ENCODE measurements around the gene RORC. TPM values are rescaled to one million over a fixed set of nuclear protein-coding genes. Genes with fewer than 3 reads are reported as not detected.

The RORC gene
- total and polyA plus RNA-seq, 12 donors: 4.0 to 21.0 (median 13.3) TPM

DNA sequence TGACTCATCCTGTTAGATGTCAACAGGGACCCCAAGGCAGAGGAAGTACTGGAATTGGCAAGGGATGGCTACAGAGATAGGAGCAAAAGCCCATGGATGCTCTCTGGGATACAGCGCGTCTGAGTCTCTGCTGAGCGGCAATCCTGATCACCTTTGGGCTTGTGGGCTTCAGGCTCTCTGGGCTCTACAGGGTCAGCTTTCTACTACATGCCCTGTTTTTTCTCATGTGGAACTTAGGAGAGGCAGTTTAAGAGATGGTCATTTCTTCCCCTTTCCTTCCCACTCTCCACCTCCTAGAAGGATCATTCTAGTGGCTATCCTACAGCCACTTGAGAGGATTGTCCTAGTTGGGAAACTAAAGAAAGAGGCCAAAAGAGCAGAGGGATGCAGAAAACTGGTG is 27.7 kb downstream of the RORC start:
- TF ChIP-seq, protein P1, sequence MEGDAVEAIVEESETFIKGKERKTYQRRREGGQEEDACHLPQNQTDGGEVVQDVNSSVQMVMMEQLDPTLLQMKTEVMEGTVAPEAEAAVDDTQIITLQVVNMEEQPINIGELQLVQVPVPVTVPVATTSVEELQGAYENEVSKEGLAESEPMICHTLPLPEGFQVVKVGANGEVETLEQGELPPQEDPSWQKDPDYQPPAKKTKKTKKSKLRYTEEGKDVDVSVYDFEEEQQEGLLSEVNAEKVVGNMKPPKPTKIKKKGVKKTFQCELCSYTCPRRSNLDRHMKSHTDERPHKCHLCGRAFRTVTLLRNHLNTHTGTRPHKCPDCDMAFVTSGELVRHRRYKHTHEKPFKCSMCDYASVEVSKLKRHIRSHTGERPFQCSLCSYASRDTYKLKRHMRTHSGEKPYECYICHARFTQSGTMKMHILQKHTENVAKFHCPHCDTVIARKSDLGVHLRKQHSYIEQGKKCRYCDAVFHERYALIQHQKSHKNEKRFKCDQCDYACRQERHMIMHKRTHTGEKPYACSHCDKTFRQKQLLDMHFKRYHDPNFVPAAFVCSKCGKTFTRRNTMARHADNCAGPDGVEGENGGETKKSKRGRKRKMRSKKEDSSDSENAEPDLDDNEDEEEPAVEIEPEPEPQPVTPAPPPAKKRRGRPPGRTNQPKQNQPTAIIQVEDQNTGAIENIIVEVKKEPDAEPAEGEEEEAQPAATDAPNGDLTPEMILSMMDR (IDR thresholded peaks at IDR 0.05): no peak
- Histone ChIP-seq H3K9me3 (no peaks in the 10 kb centered on the region), H3K27ac (no peak overlapping the region), H3K27me3 (peaks cover 0 to 28% (median 7%) of the 10 kb centered on the region in 7 donors), H3K4me1 (no peaks in the 10 kb centered on the region), H3K4me3 (no peak overlapping the region), H3K36me3 (no peaks in the 10 kb centered on the region)
- DNase-seq (no peak), ATAC-seq (no peak)
- WGBS, 2 donors: 92 to 94% methylated on average over 3 of the region's 3 CpGs
- intact Hi-C loops (cut with DNase I): loop anchor here in 1 of 10 donors (10.0 kb wide), 1 partner anchor 49 kb away; no protein-coding TSS in a partner anchor

DNA sequence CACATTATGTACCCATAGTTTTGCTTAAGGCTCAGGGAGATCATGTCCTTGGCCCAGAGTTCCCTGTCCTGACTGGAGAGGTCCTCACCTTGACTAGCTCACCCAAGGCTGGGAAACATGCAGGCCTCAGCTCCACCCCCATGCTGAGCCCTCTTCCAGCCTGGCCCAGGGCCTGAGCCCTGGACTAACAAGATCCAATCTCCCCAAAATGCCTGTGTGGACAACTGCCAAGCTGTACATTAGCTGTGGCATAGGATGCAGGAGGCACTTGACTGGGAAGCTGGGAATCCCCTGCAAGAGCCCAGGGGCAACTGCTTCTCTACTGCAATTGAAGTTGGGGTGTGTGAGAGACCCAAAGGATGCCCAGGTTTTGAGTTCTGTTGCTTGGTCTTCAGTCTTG is 28.4 kb downstream of the RORC start:
- DNase-seq: no peak
- H3K27ac ChIP-seq: no peak overlapping the region
- H3K36me3 ChIP-seq: no peaks in the 10 kb centered on the region
- ATAC-seq: no peak
- intact Hi-C loops (cut with DNase I): loop anchor here in 1 of 10 donors (10.0 kb wide), 1 partner anchor 48 kb away; no protein-coding TSS in a partner anchor
- H3K4me3 ChIP-seq: no peak overlapping the region
- H3K27me3 ChIP-seq: peaks cover 0 to 33% (median 7%) of the 10 kb centered on the region in 7 donors
- no peaks in the 10 kb centered on the region for H3K4me1 ChIP-seq
- no peaks in the 10 kb centered on the region for H3K9me3 ChIP-seq
- TF ChIP-seq, protein P1 (IDR thresholded peaks at IDR 0.05): no peak

DNA sequence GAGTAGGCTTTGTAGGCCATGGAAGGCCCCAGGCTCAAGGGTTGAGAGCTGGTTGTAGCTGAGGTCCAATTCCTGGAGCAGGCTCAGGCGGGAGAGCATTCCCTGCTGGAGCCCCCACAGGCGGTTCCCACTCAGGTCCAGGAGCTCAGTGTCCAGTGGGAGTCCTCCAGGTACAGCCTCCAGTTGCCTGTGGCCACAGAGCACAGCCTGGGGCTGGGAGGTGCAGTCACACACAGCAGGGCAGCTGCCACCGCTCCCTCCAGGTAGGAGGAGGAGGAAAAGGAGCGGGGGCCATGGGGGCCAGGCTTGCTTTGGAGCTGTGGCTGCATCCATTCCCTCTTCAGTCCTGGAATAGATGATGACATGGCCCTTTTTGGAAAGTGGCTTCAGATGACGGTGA is 29.2 kb downstream of the RORC start:
- intact Hi-C loops (cut with DNase I): loop anchor here in 1 of 10 donors (10.0 kb wide), 1 partner anchor 48 kb away; no protein-coding TSS in a partner anchor
- H3K36me3 ChIP-seq: no peaks in the 10 kb centered on the region
- no peak for ATAC-seq
- H3K27me3 ChIP-seq: peaks cover 0 to 33% (median 7%) of the 10 kb centered on the region in 7 donors
- no peak for DNase-seq
- no peak overlapping the region for H3K27ac ChIP-seq
- no peaks in the 10 kb centered on the region for H3K4me1 ChIP-seq
- TF ChIP-seq, protein P1 (IDR thresholded peaks at IDR 0.05): no peak
- WGBS, 2 donors: 92 to 95% methylated on average over 5 of the region's 5 CpGs
- no peaks in the 10 kb centered on the region for H3K9me3 ChIP-seq
- H3K4me3 ChIP-seq: no peak overlapping the region

DNA sequence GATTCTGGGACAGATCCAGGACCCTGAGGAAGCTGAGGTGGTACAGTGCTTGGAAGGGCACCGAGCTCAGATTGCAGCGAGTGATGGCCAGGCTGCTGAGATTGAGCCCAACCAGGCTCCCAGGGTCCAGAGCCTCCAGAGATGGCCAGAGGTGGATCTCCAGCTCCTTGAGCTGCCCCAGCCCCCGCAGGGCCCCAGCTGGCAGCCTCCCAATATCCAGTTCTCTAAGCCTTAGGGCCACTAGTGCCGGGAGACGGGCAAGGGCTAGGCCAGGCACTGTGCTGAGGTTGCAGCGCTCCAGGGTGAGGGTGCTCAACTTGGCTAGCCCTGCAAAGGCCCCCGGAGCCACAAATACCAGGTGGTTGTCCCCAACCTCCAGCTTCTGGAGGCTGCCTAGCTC is 29.8 kb downstream of the RORC start:
- ATAC-seq (no peak), DNase-seq (no peak)
- H3K4me3 ChIP-seq: no peak overlapping the region
- TF ChIP-seq, protein P1 (IDR thresholded peaks at IDR 0.05): no peak
- H3K9me3 ChIP-seq: no peaks in the 10 kb centered on the region
- peaks cover 0 to 33% (median 7%) of the 10 kb centered on the region in 7 donors for H3K27me3 ChIP-seq
- intact Hi-C loops (cut with DNase I): loop anchor here in 1 of 10 donors (10.0 kb wide), 1 partner anchor 47 kb away; no protein-coding TSS in a partner anchor
- H3K27ac ChIP-seq: no peak overlapping the region
- no peaks in the 10 kb centered on the region for H3K36me3 ChIP-seq
- H3K4me1 ChIP-seq: no peaks in the 10 kb centered on the region
- 89% methylated on average over 7 of the region's 7 CpGs for whole genome bisulfite sequencing, 2 donors
